ENCODE results near the gene RBM23. TPM values are rescaled to one million over a fixed set of nuclear protein-coding genes. Genes with fewer than 3 reads are reported as not detected.
"Not testable (repeated sequence)": the region's sequence is repeated elsewhere in the genome, so short reads cannot be mapped to it uniquely, and the experiment has no call there.

RBM23 gene
- total RNA-seq, 1 donor from 2014 or later: 113 TPM

GRCh38 chr14:22923746-22924145, 4.8 kb upstream of the RBM23 start:
- intact Hi-C loops (cut with DNase I): loop anchor here (10.0 kb wide), 1 partner anchor 381 kb away; the partner anchor contains the start of genes BCL2L2 and PPP1R3E
- no peaks in the 10 kb centered on the region for H3K9me3 ChIP-seq
- peaks cover 49 to 53% of the 10 kb centered on the region in 2 donors for H3K36me3 ChIP-seq
- no peak for DNase-seq (ENCODE audit: low spot score in 2 of 2)
- H3K4me1 ChIP-seq: peaks cover 0 to 14% of the 10 kb centered on the region in 2 donors
- H3K27ac ChIP-seq: no peak overlapping the region
- no peak overlapping the region for H3K4me3 ChIP-seq
- no peaks in the 10 kb centered on the region for H3K27me3 ChIP-seq
- TF ChIP-seq, protein P1, sequence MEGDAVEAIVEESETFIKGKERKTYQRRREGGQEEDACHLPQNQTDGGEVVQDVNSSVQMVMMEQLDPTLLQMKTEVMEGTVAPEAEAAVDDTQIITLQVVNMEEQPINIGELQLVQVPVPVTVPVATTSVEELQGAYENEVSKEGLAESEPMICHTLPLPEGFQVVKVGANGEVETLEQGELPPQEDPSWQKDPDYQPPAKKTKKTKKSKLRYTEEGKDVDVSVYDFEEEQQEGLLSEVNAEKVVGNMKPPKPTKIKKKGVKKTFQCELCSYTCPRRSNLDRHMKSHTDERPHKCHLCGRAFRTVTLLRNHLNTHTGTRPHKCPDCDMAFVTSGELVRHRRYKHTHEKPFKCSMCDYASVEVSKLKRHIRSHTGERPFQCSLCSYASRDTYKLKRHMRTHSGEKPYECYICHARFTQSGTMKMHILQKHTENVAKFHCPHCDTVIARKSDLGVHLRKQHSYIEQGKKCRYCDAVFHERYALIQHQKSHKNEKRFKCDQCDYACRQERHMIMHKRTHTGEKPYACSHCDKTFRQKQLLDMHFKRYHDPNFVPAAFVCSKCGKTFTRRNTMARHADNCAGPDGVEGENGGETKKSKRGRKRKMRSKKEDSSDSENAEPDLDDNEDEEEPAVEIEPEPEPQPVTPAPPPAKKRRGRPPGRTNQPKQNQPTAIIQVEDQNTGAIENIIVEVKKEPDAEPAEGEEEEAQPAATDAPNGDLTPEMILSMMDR (IDR thresholded peaks at IDR 0.05): no peak

DNA sequence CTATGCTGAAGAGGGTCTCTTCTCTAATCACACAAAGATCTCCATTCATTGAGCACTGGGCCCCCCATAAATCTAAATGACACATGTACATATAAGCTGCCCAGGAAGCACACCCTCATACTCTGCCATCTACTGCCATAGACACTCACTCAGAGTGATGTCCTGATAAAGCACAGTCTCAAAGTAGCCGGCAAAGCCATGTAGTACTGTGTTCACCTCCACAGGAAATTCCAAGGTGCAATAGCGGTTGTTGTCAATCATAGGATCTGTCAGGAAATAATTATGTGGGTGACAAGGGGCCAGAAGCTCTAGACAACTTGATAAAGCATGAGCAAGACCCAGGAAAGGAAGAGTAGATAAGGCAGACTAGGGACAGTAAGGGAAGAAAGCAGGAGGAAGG, 3.3 kb upstream of the RBM23 start:
- DNase-seq (ENCODE audit: low spot score in 2 of 2): no peak
- Histone ChIP-seq H3K9me3 (no peaks in the 10 kb centered on the region), H3K36me3 (peaks cover 49 to 53% of the 10 kb centered on the region in 2 donors), H3K4me3 (no peak overlapping the region), H3K27me3 (no peaks in the 10 kb centered on the region), H3K4me1 (peaks cover 0 to 9% of the 10 kb centered on the region in 2 donors), H3K27ac (no peak overlapping the region)
- TF ChIP-seq, protein P1 (IDR thresholded peaks at IDR 0.05): no peak
- intact Hi-C loops (cut with DNase I): loop anchor here (10.0 kb wide), 1 partner anchor 383 kb away; the partner anchor contains the start of genes BCL2L2 and PPP1R3E

- H3K36me3 ChIP-seq: peaks cover 40 to 46% of the 10 kb centered on the region in 2 donors
- intact Hi-C loops (cut with DNase I): loop anchor here (10.0 kb wide), 1 partner anchor 384 kb away; the partner anchor contains the start of genes BCL2L2 and PPP1R3E
- TF ChIP-seq, protein P1 (IDR thresholded peaks at IDR 0.05): no peak
- no peak for DNase-seq (ENCODE audit: low spot score in 2 of 2)
- no peak overlapping the region for H3K4me3 ChIP-seq
- H3K27ac ChIP-seq: no peak overlapping the region
- H3K27me3 ChIP-seq: no peaks in the 10 kb centered on the region
- no peaks in the 10 kb centered on the region for H3K9me3 ChIP-seq
- H3K4me1 ChIP-seq: peaks cover 6 to 18% of the 10 kb centered on the region in 2 donors
Measured at GRCh38 chr14:22920697-22921096, 1.7 kb upstream of the RBM23 start.

GRCh38 chr14:22919601-22919921, 612 bp upstream of the RBM23 start:
- TF ChIP-seq, protein P1 (IDR thresholded peaks at IDR 0.05): no peak
- Histone ChIP-seq H3K9me3 (no peaks in the 10 kb centered on the region), H3K4me1 (peaks cover 6 to 18% of the 10 kb centered on the region in 2 donors), H3K36me3 (peaks cover 29 to 35% of the 10 kb centered on the region in 2 donors), H3K27me3 (no peaks in the 10 kb centered on the region), H3K27ac (peak overlapping the region; percentile 78 to 93), H3K4me3 (peak overlapping the region; percentile 42 to 52)
- DNase-seq (ENCODE audit: low spot score in 2 of 2): no peak
- intact Hi-C loops (cut with DNase I): loop anchor here (1.0 kb wide), 2 partner anchors 10 to 48 kb away; partner anchors contain the start of genes LRP10 and PRMT5

GRCh38 chr14:22915886-22916521, 2.9 kb downstream of the RBM23 start:
- Histone ChIP-seq H3K36me3 (peaks cover 7 to 11% of the 10 kb centered on the region in 2 donors), H3K4me3 (no peak overlapping the region), H3K4me1 (peaks cover 6 to 18% of the 10 kb centered on the region in 2 donors), H3K27ac (no peak overlapping the region), H3K9me3 (no peaks in the 10 kb centered on the region), H3K27me3 (no peaks in the 10 kb centered on the region)
- TF ChIP-seq, protein P1 (IDR thresholded peaks at IDR 0.05): no peak
- DNase-seq (ENCODE audit: low spot score in 2 of 2): no peak
- intact Hi-C loops (cut with DNase I): no loop called here

DNA sequence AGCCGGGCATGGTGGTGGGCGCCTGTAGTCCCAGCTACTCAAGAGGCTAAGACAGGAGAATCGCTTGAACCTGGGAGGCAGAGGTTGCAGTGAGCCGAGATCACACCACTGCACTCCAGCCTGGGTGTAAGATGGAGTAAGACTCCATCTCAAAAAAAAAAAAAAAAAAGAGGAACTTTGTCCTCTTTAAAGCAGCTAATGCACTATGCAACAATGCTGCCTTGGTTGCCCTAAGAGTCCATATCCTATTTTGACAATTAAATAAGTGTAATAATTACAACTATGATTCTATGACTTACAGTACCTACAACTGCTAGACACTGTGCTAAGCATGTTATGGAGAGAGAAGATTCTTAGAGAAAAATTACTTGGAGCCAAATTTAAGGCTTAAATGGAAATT, 4.1 kb downstream of the RBM23 start:
- H3K36me3 ChIP-seq; H3K27ac ChIP-seq; DNase-seq (ENCODE audit: low spot score in 2 of 2); H3K4me3 ChIP-seq; intact Hi-C loops (cut with DNase I); H3K27me3 ChIP-seq; H3K9me3 ChIP-seq: not testable (repeated sequence)
- peaks cover 6 to 18% of the 10 kb centered on the region in 2 donors for H3K4me1 ChIP-seq

Data from ascending aorta (tissue), 2 donors.